IgD-negative memory B cell (primary cell): ENCODE data around the gene CTPS2. TPM values are rescaled to one million over a fixed set of nuclear protein-coding genes. Genes with fewer than 3 reads are reported as not detected.

Experiments
- H3K27ac Mint-ChIP-seq, 3 donors: one replicate each; pipeline ENCODE4 v1.8.0; 2020 to 2022; ENCODE audit warnings: mild to moderate bottlenecking in 3 of 3, mixed read lengths in 3 of 3, moderate library complexity in 1 of 3
- H3K27me3 Mint-ChIP-seq: one replicate; pipeline ENCODE4 v1.8.0; 2021; ENCODE audit warnings: mixed read lengths
- H3K36me3 Mint-ChIP-seq: one replicate; pipeline ENCODE4 v1.8.0; 2020; ENCODE audit warnings: mild to moderate bottlenecking, mixed read lengths
- H3K4me1 Mint-ChIP-seq, 3 donors: one replicate each; pipeline ENCODE4 v1.8.0; 2020 to 2022; ENCODE audit warnings: mixed read lengths in 3 of 3, mild to moderate bottlenecking in 1 of 3
- H3K4me3 Mint-ChIP-seq, 4 donors: one replicate each; pipeline ENCODE4 v1.8.0; 2020 to 2022; ENCODE audit warnings: mild to moderate bottlenecking in 4 of 4, mixed read lengths in 4 of 4, moderate library complexity in 3 of 4
- H3K9me3 Mint-ChIP-seq, 3 donors: one replicate each; pipeline ENCODE4 v1.8.0; 2020 to 2021; ENCODE audit warnings: mixed read lengths in 3 of 3, mild to moderate bottlenecking in 1 of 3
- polyA plus RNA-seq: library from polyadenylated mRNA; unstranded; fragments of 300-500 nt; fragmentation: Illumina TruSeq; gene quantifications from one replicate; pipeline ENCODE4 v1.2.3, GENCODE V29; 2021

The CTPS2 gene
- polyA plus RNA-seq, 1 donor from 2014 or later = 4.5 TPM

DNA sequence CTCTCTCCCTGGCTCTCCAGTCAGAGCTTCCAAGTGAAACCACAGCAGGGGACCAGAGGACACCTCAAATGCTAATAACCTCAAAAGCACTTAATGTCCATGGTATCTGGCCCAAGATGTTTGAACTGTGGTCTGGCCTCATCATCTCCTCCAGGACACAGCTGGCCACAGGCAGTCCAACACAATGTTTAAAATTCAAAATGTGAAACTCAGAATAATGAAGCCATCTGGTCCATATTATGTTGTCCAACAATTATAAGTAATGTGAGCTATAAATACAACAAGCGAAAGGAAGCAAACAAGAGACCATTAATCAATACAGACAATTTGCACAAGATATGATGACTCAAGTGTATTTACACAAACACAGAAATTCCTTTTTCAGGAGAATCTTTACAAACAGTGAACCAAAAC lies 153.3 kb downstream of the CTPS2 start:
- no peaks in the 10 kb centered on the region for H3K4me1 Mint-ChIP-seq
- peaks cover 0 to 3% (median 3%) of the 10 kb centered on the region in 3 donors for H3K9me3 Mint-ChIP-seq
- no peak overlapping the region for H3K4me3 Mint-ChIP-seq
- H3K27ac Mint-ChIP-seq = no peak overlapping the region
- no peaks in the 10 kb centered on the region for H3K27me3 Mint-ChIP-seq
- H3K36me3 Mint-ChIP-seq = no peaks in the 10 kb centered on the region

DNA sequence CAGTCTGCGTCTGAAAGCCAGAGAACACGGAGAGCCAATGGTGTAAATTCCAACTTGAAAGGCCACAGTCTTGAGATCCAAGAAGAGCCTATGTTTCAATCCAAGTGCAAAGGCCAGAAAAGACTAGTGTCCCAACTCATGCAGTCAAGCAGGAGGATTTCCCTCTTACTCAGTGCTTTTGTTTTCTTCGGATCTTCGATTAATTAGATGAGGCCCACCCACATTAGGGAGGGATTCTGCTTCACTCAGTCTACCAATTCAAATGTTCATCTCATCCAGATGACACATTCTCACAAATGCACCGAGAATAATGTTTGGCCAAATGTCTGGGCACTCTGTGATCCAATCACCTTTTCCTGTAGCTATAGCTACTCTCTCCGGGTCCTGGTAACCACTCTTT lies 154.0 kb downstream of the CTPS2 start:
- H3K4me1 Mint-ChIP-seq = no peaks in the 10 kb centered on the region
- H3K27me3 Mint-ChIP-seq = no peaks in the 10 kb centered on the region
- H3K27ac Mint-ChIP-seq = no peak overlapping the region

DNA sequence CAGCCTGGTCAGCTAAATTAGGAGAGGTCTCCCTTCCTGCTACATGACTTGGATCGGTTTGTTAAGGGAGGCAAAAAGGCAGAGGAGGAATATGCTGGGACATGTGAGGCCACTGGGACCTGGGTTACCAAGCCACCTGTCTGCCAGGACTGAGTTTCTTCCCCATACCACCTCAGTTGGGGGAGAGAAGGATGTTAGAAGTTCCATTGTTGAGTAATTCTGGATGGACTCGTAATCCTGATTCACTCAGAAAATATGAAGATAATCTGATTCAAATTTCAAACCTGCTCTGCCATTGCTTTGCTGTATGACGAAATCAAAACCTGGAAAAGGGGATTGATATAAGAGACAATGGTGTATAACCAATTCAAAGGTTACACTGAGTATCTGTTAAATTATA lies 159.9 kb downstream of the CTPS2 start:
- H3K4me1 Mint-ChIP-seq = no peaks in the 10 kb centered on the region
- no peak overlapping the region for H3K4me3 Mint-ChIP-seq
- peaks cover 1% of the 10 kb centered on the region for H3K36me3 Mint-ChIP-seq
- H3K27ac Mint-ChIP-seq = no peak overlapping the region
- H3K9me3 Mint-ChIP-seq = peaks cover 0 to 3% (median 3%) of the 10 kb centered on the region in 3 donors
- no peaks in the 10 kb centered on the region for H3K27me3 Mint-ChIP-seq

More for the DNA sequence above, 154.0 kb downstream of the CTPS2 start:
- H3K4me3 Mint-ChIP-seq = no peak overlapping the region
- peaks cover 0 to 3% (median 3%) of the 10 kb centered on the region in 3 donors for H3K9me3 Mint-ChIP-seq
- no peaks in the 10 kb centered on the region for H3K36me3 Mint-ChIP-seq

DNA sequence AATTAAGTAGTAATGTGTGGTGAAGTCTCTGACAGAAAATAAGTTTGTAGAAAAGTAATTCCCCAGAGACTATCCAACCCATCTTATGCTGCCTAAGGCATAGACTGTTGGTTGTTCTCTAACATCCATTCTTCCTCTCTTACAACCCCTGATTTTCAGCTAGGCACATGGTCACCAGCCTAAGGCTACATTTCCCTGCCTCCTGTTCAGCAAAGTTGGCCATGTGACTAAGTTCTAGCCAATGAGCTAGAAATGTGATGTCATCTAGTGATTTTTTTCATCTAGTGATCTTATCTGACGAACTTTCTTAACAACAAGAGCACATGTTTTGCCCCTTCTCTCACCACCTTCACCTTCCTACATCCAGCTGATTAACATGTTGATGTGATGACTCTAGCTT lies 164.8 kb downstream of the CTPS2 start:
- Mint-ChIP-seq H3K27ac (no peak overlapping the region), H3K36me3 (peaks cover 1% of the 10 kb centered on the region), H3K4me3 (no peak overlapping the region), H3K9me3 (no peaks in the 10 kb centered on the region), H3K4me1 (no peaks in the 10 kb centered on the region), H3K27me3 (no peaks in the 10 kb centered on the region)

DNA sequence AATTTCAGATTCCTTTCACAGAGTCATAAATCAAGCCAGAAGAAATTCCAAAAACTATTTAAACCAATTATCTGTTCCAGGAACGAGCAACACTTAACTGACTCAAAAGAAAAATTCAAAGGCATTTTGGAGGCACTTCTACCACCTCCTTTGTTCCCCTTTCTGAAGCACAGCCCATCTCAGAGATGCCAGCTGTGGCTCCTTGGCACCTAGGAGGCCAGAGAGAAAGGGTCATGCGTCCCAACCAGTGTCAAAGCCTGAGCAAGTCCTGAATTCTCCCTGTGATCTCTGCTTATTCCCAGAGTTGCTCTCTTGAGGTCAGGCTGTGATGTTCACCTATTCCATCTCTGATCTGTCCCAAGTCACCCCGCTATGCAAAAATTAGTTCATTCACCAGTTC lies 167.5 kb downstream of the CTPS2 start:
- no peaks in the 10 kb centered on the region for H3K27me3 Mint-ChIP-seq
- H3K27ac Mint-ChIP-seq = no peak overlapping the region
- no peak overlapping the region for H3K4me3 Mint-ChIP-seq
- peaks cover 1% of the 10 kb centered on the region for H3K36me3 Mint-ChIP-seq
- H3K9me3 Mint-ChIP-seq = no peaks in the 10 kb centered on the region
- H3K4me1 Mint-ChIP-seq = peaks cover 0 to 2% (median 0%) of the 10 kb centered on the region in 3 donors

Other genes starting within 250 kb of the CTPS2 start
- gene S100G, start 62.5 kb downstream of the CTPS2 start, polyA plus RNA-seq = not detected
- 19.8 TPM for gene SYAP1, start 6.9 kb upstream of the CTPS2 start, polyA plus RNA-seq
- gene TXLNG, start 73.8 kb upstream of the CTPS2 start, polyA plus RNA-seq = 17.1 TPM
- gene RBBP7, start 157.7 kb upstream of the CTPS2 start, polyA plus RNA-seq = 170 TPM
- 1.3 TPM for gene REPS2, start 234.0 kb upstream of the CTPS2 start, polyA plus RNA-seq